Measurements from ENCODE around the gene PGM1. TPM values are rescaled to one million over a fixed set of nuclear protein-coding genes. Genes with fewer than 3 reads are reported as not detected.

The PGM1 gene
- polyA plus RNA-seq, 1 of the 3 experiments (the other 2 are of a cell fraction): 20.7 TPM

GRCh38 chr1:63683759-63684158, 90.5 kb downstream of the PGM1 start:
- Histone ChIP-seq H3K9ac (no peak overlapping the region), H3K27me3 (ENCODE audit: insufficient read depth) (no peaks in the 10 kb centered on the region; the same call in 1 of the 2 replicates), H3F3A (replicated peaks; ENCODE audit: insufficient read depth) (no peaks in the 10 kb centered on the region), H3K4me1 (ENCODE audit: control insufficient read depth in 1 of 2, insufficient read depth in 2 of 2, low read depth in 1 of 2, low read length in 1 of 2) (no peaks in the 10 kb centered on the region), H3K9me3 (no peaks in the 10 kb centered on the region), H3K79me2 (ENCODE audit: insufficient read depth) (no peaks in the 10 kb centered on the region), H3K4me3 (ENCODE audit: low read depth in 2 of 2, low read length in 1 of 2) (no peak overlapping the region), H3K9me2 (no peaks in the 10 kb centered on the region), H4K20me1 (ENCODE audit: insufficient read depth) (no peaks in the 10 kb centered on the region), H2AFZ (ENCODE audit: low read depth) (no peak overlapping the region), H3K36me3 (replicated peaks in 1 of 2; ENCODE audit: control insufficient read depth in 1 of 2, insufficient read depth in 2 of 2, low read length in 1 of 2) (no peaks in the 10 kb centered on the region), H3K4me2 (no peak overlapping the region), H3K27ac (ENCODE audit: low read depth in 2 of 2, low read length in 1 of 2) (no peak overlapping the region)
- 94% methylated on average over 3 of the region's 3 CpGs for WGBS (ENCODE audit: low lambda C conversion rate)
- no peak for TF ChIP-seq NRF1 (IDR thresholded peaks at IDR 0.05; ENCODE audit: low read depth, low read length)
- TF ChIP-seq USF1 (IDR thresholded peaks at IDR 0.05; ENCODE audit: borderline replicate concordance, low read depth): no peak
- TF ChIP-seq CHD2 (IDR thresholded peaks at IDR 0.05; ENCODE audit: low read length, partially characterized antibody): no peak
- TF ChIP-seq EP300 (IDR thresholded peaks at IDR 0.05; ENCODE audit: borderline replicate concordance in 1 of 2, low read depth in 1 of 2, low read length in 1 of 2): no peak
- TF ChIP-seq, protein P1, sequence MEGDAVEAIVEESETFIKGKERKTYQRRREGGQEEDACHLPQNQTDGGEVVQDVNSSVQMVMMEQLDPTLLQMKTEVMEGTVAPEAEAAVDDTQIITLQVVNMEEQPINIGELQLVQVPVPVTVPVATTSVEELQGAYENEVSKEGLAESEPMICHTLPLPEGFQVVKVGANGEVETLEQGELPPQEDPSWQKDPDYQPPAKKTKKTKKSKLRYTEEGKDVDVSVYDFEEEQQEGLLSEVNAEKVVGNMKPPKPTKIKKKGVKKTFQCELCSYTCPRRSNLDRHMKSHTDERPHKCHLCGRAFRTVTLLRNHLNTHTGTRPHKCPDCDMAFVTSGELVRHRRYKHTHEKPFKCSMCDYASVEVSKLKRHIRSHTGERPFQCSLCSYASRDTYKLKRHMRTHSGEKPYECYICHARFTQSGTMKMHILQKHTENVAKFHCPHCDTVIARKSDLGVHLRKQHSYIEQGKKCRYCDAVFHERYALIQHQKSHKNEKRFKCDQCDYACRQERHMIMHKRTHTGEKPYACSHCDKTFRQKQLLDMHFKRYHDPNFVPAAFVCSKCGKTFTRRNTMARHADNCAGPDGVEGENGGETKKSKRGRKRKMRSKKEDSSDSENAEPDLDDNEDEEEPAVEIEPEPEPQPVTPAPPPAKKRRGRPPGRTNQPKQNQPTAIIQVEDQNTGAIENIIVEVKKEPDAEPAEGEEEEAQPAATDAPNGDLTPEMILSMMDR (IDR thresholded peaks at IDR 0.05): no peak
- no peak for TF ChIP-seq RFX5 (IDR thresholded peaks at IDR 0.05; ENCODE audit: low read length)
- TF ChIP-seq TEAD4 (IDR thresholded peaks at IDR 0.05; ENCODE audit: borderline replicate concordance, insufficient read depth): no peak
- no peak for TF ChIP-seq GATA2 (CRISPR knock-in tag; IDR thresholded peaks at IDR 0.05)
- no peak for TF ChIP-seq ELF1 (IDR thresholded peaks at IDR 0.05)
- TF ChIP-seq USF2 (IDR thresholded peaks at IDR 0.05; ENCODE audit: borderline replicate concordance, low read depth, low read length): no peak
- TF ChIP-seq RAD21 (IDR thresholded peaks at IDR 0.05; ENCODE audit: low read length): no peak
- TF ChIP-seq EZH2phosphoT487 (IDR thresholded peaks at IDR 0.05; ENCODE audit: borderline replicate concordance, low read depth): no peak
- TF ChIP-seq, protein P2, sequence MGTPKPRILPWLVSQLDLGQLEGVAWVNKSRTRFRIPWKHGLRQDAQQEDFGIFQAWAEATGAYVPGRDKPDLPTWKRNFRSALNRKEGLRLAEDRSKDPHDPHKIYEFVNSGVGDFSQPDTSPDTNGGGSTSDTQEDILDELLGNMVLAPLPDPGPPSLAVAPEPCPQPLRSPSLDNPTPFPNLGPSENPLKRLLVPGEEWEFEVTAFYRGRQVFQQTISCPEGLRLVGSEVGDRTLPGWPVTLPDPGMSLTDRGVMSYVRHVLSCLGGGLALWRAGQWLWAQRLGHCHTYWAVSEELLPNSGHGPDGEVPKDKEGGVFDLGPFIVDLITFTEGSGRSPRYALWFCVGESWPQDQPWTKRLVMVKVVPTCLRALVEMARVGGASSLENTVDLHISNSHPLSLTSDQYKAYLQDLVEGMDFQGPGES (IDR thresholded peaks at IDR 0.05; ENCODE audit: low read depth, low read length): no peak
- POLR2A ChIA-PET: no interaction called here
- CTCF ChIA-PET: interaction anchor here (1.9 to 4.2 kb wide), 3 partner anchors 8 to 563 kb away, joined by 11 to 24 read pairs (median 20); no protein-coding TSS in a partner anchor
- no peak for DNase-seq
